Measurements from ENCODE around the gene SLC4A11.

- no peak for TF ChIP-seq POLR2A (IDR thresholded peaks at IDR 0.05)
- TF ChIP-seq, protein P1, sequence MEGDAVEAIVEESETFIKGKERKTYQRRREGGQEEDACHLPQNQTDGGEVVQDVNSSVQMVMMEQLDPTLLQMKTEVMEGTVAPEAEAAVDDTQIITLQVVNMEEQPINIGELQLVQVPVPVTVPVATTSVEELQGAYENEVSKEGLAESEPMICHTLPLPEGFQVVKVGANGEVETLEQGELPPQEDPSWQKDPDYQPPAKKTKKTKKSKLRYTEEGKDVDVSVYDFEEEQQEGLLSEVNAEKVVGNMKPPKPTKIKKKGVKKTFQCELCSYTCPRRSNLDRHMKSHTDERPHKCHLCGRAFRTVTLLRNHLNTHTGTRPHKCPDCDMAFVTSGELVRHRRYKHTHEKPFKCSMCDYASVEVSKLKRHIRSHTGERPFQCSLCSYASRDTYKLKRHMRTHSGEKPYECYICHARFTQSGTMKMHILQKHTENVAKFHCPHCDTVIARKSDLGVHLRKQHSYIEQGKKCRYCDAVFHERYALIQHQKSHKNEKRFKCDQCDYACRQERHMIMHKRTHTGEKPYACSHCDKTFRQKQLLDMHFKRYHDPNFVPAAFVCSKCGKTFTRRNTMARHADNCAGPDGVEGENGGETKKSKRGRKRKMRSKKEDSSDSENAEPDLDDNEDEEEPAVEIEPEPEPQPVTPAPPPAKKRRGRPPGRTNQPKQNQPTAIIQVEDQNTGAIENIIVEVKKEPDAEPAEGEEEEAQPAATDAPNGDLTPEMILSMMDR (IDR thresholded peaks at IDR 0.05): no peak
Observed at GRCh38 chr20:3183896-3184612, 54.9 kb downstream of the SLC4A11 start.
